NOMO-1 (cell line): ENCODE data around the gene ZRANB3.
"Not testable (repeated sequence)": the region's sequence is repeated elsewhere in the genome, so short reads cannot be mapped to it uniquely, and the experiment has no call there.

Experiments used
- DNase-seq, 2 experiments: peaks; one replicate each; lab custom pipeline; 2025; ENCODE audit not compliant: unreplicated experiment in 2 of 2; lab: John Stamatoyannopoulos, UW

The ZRANB3 gene

GRCh38 chr2:135348096-135348704 lies 182.8 kb downstream of the ZRANB3 start:
- not testable (repeated sequence) for DNase-seq

DNA sequence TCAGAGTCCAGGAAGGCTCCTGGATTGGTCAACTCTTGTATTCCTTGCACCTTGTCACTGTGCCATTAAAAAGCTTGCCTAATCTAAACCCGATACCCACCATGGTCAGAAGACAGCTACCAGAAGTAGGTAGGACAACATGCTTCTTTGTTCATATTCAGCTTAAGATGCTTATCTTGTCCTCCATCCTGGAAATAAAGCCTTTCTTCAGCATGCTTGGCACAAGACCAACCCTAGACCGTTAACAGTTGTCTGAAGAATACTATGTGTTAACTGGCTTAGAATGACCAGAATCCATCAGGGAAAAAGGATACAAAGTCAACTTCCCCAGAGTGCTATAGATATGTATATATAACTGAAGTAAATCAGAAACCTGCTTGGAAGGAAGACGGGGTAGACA lies 193.9 kb downstream of the ZRANB3 start:
- DNase-seq = no peak

- no peak for DNase-seq
Measured at GRCh38 chr2:135335256-135335655, 195.8 kb downstream of the ZRANB3 start.

DNA sequence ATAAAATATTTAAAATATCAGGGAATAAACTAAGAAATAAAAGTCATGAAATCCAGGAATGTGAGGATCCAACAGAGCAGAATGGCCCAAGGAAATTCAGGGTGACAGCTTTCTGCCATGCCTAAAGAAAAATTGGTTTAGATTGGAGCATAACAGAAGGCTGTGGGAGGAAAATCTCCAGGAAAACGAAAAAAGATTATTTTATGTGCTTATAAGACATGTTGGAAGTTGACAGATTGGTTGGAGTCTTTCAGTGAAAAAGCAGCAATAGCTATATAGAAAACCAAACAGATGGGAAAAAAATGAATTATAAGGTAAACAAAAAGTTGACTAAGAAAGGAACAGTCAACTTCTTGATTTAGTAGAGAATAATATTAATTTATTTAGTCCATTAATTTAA lies 203.9 kb downstream of the ZRANB3 start:
- DNase-seq = no peak

- no peak for DNase-seq
Measured at GRCh38 chr2:135320465-135321355, 210.3 kb downstream of the ZRANB3 start.

DNA sequence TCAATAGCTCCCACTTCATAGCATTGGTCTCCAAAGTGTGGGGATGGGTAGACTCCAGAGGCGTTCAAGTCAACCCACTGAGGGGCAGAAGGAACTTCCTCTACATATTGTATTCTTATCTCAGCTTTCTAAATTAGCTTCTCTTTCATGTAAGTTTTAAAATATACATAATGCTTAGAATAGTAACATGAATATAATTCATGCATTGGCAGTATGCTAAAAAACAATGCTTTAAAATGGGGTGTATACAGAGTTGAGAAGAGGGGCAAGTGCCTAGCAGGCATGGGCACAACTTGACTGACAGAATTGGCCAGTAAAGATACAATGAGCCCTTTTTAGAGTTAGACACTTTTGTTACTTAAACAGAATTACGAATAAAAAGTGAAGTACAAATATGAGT lies 212.2 kb downstream of the ZRANB3 start:
- no peak for DNase-seq

GRCh38 chr2:135317375-135317774 lies 213.6 kb downstream of the ZRANB3 start:
- no peak for DNase-seq

DNA sequence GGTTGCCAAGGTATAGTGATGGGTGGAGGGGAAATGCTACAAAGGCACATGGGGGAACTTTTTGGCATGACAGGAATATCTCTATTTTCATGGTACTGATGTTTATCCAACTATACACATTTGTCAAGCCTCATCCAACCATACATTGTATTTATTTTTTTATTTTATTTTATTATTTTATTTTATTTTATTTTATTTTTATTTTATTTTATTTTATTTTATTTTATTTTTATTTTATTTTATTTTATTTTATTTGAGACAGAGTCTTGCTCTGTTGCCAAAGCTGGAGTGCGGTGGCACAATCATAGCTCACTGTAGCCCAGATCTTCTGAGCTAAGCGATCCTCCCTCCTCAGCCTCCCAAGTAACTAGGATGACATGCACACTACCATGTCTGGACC lies 219.1 kb downstream of the ZRANB3 start:
- no peak for DNase-seq

DNA sequence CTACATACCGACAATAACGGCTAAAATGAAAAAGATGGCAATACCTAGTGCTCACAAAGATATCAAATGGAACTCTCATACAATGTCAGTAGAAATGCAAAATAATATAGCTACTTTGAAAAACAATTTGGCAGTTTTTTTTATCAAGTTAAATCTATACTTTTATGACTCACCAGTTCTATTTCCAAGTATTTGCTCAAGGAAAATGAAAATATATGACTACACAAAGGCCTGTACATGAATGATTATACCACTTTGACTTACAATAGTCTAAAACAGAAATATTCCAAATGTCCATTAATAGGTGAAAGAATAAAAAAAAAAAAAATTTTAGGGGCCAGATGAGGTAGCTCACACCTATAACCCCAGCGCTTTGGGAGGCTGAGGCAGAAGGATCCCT lies 219.8 kb downstream of the ZRANB3 start:
- DNase-seq = no peak

- DNase-seq = no peak
Measured at GRCh38 chr2:135304694-135305093, 226.3 kb downstream of the ZRANB3 start.

DNA sequence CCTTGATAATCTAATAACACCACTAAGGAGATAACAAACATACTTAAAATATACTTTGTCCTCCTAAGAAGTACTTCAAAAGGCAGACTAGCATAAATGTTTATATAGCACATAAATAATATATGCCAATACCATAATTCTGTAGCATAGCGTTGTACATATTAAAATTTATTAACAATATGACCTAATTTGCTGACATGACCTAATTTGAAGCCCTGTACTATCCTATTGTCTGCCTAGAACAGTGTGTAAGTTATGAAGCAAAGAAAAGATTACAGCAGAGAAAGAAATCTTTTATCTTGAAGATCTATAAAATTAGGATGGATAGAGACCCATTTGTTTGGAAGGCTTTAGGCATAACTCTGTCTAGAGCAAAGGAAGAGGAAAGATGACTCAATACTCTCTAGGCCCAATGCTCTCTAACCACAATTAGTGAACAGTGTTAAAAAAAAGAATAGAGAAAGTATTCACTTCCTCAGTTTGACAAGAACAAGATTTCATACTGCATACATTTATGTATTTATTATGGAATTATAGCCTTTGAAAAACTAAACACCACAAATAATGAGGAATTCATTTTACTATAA lies 231.3 kb downstream of the ZRANB3 start:
- DNase-seq = peak; percentile 63 to 87

DNA sequence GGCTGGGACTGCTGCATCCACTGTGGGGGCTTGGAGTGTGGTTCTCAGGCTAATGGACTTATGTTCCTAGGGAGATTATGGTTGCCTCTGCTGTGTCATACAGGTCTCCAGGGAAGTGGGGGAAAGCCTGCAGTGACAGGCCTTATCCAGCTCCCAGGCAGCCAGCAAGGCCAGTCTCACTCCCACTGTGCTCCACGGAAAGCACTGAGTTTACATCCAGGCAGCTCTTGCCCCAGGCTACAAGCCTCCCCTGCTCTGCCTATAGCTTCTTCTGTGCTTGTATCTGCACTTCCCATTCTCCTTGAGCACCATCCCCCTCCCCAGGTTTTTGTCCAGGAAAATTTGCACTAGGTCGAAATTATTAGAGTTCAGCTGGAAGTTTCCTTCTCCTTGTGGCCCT lies 231.9 kb downstream of the ZRANB3 start:
- no peak for DNase-seq

DNA sequence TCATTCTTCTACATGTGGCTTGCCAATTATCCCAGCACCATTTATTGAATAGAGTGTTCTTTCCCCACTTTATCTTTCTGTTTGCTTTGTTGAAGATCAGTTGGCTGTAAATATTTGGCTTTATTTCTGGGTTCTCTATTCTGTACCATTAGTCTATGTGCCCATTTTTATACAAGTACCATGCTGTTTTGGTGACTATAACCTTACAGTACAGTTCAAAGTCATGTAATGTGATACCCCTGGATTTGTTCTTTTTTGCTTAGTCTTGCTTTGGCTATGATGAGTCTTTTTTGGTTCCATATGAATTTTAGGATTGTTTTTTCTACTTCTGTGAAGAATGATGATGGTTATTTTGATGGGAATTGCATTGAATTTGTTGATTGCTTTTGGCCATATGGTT lies 243.9 kb downstream of the ZRANB3 start:
- DNase-seq = not testable (repeated sequence)

- no peak for DNase-seq
Measured at GRCh38 chr2:135285391-135285790, 245.6 kb downstream of the ZRANB3 start.

DNA sequence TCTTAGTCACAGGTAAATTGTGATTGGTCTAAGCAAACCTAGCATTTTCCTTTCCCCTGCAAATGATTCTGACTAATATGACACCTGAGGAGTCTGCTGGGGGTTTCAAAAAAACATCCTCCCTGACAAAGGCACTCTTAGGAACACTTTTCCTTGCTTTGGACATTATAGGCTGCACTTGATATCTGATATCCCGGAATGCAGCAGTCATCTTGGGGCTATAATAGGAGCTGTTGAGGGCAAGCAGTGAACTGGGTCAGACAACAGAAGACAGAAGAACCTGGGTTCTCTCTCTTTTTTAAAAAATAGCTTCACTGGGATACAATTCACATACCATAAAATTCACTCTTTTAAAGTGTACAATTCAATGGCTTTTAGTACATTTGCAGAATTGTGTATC lies 249.6 kb downstream of the ZRANB3 start:
- no peak for DNase-seq

DNA sequence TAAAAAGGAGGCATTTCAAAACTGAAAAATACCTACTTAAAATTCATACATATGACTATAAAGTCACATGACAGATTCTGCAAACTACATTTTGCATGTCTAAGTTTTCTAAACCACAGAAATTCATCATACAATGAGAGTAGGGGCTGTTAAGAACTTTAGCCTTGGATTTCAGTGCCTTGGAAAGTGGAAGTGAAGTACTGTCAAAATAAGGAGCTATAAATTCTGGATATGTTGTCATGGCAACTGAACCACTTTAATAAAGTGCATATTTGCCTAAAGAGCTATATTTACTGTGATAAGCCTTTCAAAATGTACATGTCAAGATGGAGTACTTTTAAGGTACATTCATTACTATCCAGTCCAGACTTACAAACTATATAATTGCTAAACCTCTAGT lies 251.8 kb downstream of the ZRANB3 start:
- peak in 1 of 2 experiments; percentile 10 for DNase-seq

DNA sequence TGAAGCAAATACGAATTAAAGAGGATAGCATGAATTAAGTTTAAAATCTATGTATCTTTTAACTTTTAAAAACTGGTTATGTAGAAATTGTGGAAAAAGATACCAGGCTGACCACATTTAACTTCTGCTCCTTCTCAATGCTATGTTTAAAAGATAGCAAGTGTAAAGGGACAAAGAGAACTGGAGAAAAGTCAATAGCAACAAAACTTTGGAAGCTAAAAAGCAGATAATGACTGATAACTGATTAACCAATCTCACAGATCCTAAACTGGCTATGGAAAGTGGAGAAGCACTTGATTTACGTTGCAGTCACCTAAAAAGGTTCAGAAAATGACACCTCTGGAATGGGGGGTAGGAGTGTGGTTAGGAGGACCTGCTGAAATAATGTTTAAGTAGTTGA lies 254.5 kb downstream of the ZRANB3 start:
- no peak for DNase-seq

DNA sequence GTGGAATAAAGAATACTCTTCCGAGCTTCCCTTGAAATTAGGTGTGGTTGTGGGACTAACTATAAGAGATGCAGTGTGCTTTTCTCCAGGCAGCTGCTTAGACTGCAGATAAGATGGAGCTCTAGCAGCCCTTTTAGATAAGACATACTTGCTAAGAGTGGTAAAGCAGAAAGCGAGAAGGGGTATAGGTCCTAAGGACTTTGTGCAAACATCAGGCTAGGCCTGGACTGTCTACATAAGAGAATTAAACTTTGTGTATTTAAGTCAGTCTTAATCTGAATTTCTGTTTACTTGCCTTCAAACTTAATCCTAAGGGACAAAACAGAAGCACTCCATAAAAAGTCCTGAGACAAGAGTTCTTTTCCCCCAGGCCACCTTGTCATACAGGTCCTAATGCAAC lies 260.0 kb downstream of the ZRANB3 start:
- no peak for DNase-seq

DNA sequence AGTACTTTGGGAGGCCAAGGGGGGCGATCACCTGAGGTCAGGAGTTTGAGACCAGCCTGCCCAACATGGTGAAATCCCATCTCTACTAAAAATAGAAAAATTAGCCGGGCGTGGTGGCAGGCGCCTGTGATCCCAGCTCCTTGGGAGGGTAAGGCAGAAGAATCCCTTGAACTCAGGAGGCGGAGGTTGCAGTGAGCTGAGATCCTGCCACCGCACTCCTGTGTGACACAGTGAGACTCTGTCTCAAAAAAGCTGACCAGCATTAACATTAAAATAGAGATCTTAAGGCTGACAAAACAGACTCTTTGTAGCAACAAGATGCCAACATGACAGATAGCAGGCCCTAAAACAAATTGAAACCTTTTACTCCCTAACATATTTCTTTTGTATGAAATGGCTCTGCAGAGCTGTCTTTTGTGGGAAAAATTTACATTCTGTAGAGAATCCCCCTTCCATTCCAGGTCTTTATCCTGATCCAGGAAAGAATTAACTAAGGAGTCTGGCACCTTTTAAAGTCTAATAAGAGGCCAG lies 265.0 kb downstream of the ZRANB3 start:
- DNase-seq = no peak

GRCh38 chr2:135259123-135259522 lies 271.9 kb downstream of the ZRANB3 start:
- no peak for DNase-seq

DNA sequence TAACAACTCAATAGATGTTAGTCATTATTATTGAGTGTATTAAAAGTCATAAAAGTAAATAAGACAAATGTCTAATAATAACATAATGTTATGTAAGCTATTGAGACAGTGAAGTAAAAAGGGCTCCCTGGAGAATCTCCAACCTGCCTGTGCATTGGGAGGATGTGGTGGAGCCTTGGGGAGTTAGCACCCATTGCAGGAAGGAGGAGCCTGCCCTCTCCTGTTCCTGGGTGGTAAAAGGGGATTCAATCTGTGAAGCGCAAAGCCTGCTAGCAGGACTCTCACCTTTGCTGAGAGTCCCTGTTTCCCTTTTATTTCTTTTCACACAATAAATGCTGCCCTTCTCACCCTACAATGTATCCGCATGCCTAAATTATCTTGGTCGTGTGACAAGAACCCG lies 272.8 kb downstream of the ZRANB3 start:
- no peak for DNase-seq
